Measurements from ENCODE around the gene FAM170B.

The FAM170B gene

DNA sequence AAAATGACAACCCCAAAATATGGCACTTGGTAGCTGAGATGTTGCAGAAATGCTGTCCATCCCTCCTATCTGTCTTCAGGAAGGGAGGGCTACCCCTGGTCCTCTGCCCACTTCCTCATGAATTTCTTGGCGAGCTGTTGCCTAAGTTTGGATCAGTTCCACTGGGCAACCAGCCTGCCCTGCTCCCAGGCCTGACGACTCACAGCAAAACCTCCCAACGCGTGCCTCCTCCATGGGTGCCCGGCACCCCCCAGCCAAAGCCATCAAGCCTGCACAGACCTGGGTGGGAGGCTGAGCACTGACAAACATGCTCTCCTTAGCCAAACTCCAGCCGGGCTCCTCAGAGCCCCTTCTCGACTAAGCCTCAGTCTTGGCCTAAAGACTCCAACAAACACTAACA, 27.4 kb downstream of the FAM170B start:
- no peak for DNase-seq (ENCODE audit: low read depth in 2 of 2)

DNA sequence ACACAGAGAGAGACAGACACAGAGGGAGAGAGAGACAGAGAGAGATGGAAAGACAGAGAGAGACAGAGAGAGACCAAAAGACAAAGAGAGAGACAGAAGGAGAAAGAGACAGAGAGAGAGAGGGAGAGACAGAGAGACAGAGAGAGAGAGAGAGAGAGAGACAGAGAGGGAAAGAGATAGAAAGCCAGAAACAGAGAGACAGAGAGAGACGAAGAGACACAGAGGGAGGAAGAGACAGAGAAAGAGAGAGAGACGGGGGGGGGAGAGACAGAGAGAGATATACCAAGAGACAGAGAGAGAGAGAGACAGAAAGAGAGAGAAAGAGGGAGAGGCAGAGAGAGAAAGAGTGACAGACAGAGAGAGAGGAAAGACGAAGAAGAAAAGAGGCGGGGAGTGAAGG, 28.7 kb downstream of the FAM170B start:
- DNase-seq (ENCODE audit: low read depth in 2 of 2): no peak

DNA sequence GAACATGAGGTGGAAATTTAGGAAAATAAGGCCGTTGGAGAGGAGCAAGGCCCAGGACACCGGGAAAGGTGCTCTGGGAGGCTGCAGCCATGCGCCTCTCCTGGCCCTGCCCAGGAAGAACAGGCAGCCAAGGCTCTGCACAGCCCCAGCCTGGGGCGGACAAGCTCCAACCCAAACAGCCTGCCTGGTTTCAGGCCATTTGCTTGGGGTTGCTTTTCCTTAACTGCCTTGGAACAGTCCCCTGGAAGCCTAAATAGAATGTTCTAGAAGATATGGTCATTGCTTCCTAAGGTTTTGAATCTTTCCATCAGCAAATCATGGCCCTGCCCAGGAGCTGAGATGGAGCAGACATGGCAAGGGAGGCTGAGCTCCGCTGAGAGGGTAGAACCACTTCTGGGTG, 29.5 kb downstream of the FAM170B start:
- DNase-seq (ENCODE audit: low read depth in 2 of 2): no peak

DNA sequence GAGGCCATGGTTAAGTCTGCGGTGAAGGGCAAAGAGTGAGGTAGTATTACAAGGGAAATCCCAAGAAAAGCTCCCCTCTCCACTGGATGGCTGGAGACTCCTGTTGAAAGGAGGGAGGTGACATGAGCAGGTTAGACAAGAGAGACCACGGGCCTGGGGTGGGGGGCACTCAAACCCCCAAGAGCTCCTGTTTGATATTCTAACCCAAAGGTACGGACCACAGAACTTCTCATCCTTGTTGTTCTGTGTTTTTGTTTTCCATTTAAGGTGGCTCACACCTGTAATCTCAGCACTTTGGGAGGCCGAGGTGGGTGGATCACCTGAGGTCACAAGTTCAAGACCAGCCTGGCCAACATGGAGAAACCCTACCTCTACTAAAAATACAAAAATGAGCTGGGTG, 30.1 kb downstream of the FAM170B start:
- DNase-seq (ENCODE audit: low read depth in 2 of 2): no peak

DNA sequence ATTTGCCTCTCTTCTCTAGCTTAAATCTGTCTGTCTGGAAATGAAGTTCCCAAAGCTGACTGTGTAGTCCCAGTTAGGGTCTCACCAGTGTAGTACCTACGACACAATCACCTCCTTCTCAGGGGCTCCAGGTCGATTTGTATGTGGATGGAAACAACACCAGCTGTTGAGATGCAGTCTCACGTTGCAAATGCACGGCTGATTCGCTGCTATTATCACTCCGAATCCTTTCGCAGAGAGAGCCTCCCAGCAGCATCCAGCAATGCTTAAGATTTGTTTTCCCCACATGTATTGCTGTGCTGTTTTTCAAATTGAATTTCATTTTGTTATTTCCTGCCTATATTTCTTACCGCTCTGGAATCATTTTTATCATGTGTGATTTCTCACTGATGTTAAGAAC, 34.8 kb downstream of the FAM170B start:
- no peak for DNase-seq (ENCODE audit: low read depth in 2 of 2)

DNA sequence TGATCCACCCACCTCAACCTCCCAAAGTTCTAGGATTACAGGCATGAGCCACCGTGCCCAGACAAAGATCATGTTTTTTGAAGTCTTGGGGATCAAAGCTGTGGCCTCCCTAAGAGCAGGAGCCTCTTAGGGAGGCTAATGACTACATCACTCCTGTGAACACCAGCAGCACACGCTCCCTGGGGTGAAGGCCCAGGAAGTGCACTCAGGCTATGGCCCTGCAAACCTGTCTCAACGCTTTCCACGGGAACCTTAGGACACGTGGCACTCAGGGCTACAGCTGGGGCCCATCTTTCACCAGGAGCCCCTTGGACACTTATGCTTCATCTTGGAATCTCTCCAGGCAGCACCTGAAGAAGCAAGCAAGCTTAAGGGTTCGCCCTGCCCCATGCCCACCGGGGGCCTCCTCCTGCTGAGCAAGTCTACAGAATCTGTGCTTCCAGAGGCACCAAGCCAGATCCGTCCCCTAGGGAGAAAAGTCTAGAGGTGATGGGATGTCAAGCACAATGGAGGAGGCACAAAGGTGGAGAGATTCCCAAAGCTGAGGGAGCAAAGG, 36.9 kb downstream of the FAM170B start:
- DNase-seq (ENCODE audit: low read depth in 2 of 2): no peak

DNA sequence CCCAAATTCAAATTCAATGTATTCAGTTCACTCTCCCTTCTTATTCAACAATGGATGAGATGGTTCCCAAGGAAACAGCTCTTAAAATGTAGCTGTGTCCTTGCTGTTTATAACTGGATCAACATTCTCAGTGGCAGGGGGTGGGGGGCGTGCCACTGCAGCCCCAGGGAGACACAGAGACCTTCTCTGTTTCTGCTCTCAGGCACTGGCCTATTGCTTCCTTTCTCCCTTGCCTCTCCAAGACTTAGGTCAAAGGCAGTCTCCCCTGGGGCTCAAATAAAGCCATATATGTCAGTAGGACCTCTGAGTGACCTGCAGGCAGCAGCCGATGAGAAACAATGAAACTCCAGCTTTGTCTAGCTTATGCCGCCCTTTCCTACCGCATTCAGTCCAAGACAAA, 39.2 kb downstream of the FAM170B start:
- DNase-seq (ENCODE audit: low read depth in 2 of 2): no peak

DNA sequence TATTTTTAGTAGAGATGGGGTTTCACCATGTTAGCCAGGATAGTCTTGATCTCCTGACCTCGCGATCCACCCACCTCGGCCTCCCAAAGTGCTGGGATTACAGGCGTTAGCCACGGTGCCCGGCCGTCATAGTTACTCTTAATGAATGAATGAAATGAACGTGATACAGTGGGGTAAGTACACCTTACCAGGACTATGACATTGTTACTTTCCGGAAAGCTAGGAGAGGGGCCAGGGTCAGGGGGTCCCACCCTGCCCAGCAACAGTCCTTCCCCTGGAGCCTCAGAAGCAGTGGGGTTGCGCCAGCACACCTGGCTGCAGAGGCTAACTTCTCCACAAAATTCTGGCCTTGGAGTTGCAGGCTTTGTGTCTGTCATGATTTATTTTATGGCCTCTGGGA, 39.9 kb downstream of the FAM170B start:
- no peak for DNase-seq (ENCODE audit: low read depth in 2 of 2)

DNA sequence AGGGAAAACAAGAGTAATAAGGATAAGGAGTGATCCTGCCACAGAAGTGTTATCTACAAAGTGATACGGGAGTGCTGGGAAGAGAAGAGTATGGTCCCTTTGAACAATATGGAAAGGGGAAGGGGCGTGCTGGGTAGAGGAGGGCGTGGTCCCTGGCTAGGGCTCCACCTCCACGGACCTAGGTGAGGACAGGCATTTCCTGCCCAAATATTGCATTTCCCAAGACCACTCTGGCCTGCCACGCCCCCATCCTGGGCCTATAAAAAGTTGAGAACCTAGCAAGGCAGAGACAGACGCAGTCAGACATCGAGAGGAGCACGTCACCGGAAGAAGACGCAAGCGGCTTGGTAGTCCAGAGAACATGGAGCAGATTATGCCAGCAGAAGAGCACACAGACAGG, 41.3 kb downstream of the FAM170B start:
- no peak for DNase-seq (ENCODE audit: low read depth in 2 of 2)

DNA sequence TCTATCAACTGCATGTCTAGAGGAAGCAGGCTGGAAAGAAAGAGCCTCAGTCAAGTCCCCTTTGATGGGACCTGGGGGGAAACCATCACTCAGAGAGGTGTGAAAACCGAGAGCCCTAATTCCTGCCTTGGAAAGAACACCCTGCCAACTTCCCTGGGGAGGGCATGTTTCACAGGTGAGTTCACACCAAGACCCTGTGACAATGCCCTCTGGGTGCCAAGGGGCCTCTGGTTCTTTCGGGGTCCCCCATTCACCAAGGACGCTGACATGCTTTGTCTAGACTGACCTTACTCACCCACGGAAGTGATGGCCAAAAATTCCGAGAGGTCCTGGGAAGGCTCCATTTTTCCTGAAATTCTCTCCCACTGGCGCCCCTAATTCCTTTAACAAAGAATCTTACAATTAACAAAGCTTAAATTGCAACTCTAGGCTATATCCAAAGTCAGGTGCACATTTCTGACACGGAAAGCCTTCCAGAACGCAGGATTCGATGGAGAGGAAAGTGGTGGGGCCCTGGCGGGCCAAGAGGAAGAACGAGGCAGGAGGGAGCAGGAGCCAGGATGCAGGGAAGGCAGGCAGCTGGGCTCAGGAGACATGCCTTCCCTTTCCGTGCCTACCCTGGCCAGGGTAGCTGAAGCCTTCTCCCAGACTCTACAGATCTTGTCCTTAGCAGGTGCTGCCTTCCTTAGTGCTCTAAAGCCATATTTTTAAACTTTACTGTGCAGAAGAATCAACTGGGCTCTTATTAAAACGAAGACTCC, 42.2 kb downstream of the FAM170B start:
- DNase-seq (ENCODE audit: low read depth in 2 of 2): no peak

DNA sequence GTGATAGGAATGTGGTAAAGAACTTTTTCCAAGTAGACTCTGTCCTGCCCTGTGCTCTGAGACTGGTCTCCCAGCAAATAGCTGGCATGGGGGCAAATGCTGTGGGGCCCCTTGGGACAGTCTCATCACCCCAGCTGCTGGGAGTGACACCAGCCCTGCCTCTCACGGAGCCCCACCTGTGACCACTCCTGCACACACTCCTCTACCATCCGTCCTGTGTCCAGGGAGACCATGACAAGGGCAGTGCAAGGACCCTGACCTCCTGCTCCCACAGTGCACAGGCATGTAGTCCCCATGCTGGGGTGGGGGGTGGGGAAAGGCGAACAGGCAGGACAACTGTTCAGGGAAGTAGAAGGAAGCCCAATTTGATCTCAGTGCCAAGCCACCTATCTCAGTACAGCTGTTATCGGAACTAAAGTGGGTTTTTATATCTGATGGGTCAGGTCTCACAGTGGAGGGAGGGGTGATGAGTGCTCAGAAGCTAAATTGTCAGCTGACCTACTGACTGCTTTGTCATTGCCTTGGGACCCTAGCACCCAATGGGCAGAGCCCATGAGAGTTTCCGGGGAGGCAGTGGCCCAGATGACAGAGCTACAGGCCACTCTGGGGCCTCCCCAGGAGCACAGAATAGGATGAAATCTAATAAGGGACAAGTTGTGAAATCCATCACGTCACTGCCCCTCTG, 43.0 kb downstream of the FAM170B start:
- no peak for DNase-seq (ENCODE audit: low read depth in 2 of 2)

DNA sequence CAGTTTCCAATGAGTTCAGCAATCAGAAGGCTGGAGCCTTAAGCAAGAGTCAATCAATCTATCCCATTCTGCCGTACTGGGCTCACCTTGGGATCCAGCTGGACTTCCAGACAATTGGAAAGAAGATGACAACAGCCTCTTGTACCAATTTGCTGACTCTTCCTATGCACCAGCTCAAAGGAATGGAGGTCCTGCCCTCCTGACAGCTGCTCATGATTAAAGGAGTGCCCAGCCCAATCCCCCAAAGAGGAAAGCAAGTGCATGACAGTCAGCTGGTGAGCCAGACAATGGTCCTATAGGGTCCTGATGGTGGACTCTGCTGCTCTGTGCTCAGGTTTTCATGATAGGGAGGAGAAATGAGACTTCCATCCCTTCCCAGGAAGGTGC, 43.6 kb downstream of the FAM170B start:
- no peak for DNase-seq (ENCODE audit: low read depth in 2 of 2)

DNA sequence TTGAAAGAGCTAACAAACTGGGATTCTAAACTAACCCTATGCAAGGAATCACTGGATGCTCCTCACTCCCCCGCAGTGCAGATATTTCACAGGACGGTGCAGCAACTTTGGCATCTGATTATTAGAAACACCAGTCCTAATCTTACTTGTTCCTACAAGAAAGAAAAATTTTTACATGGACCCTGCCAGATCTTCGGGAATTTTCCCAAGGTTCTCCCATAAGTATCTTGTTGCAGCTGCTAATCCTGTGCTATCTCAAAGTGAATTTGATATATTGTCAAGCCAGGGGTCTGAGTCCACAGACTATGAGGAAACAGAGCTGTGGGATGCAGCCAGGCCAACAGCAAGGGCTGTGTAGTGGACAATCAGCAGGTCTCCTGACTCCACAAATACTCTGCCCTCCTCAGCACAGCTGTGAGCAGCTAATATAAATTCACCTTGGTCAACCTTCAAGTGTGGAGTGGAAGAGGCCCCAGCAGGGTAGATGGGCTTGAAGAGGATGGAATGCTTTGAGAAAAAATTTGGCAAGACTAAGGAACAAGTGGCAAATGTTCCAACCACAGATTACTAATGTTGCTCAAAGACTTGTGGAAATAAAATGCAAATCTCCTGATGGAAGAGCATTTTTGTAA, 44.1 kb downstream of the FAM170B start:
- DNase-seq (ENCODE audit: low read depth in 2 of 2): no peak

DNA sequence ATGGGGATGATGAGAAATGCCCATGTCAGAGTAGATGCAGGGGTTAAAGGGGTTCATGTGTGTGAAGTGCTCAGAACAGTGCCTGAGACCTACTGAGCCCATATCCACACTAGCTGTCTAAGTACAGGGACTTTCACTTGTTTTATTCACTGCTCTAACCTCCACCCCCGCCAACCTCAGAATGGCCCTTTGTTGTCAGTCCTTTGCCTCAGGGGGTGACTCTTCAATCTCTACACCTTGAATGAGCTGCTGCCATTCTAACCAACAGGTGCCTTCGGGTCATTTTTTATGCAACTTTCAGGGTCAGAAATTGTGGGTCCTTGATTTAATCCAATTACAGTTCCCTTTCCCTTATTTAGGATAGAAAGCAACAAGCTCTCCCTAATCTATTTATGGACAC, 44.7 kb downstream of the FAM170B start:
- DNase-seq (ENCODE audit: low read depth in 2 of 2): no peak

DNA sequence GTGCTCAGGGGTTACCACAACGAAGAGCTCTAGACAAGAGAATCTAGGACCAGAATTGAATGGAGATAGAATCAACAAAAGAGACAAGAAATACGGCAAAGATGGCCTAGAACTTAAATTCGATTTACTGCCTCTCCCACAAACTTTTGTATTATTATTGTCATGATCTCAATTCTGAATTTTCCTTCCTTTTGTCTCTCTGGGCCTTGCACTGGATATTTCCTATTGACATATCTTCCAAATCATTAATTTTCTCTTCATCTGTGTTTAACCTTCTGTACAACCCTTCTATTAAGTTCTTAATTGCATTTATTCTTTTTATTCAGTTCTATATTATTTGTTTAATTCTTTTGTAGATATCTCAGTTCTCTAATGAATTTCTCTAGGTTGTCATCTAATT, 46.9 kb downstream of the FAM170B start:
- DNase-seq (ENCODE audit: low read depth in 2 of 2): no peak

DNA sequence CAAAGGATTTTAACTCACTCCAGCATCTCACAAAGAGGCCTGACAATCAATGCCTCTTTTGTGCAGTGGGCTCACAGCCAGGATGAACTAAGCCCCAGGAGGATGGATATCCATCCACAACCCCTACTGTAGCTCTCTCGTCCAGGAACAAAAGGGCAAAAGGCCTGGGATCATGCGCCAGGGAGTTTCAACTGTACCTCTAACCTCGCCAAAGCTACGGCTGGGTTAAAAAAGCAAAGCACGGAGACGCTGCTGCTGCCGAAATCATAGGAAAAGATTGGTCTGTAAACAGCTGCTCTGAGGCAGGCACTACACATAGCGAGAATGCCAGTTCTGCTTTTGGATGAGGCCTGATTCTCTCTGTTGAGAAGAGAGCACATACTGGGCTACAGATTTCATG, 50.6 kb downstream of the FAM170B start:
- no peak for DNase-seq (ENCODE audit: low read depth in 2 of 2)

DNA sequence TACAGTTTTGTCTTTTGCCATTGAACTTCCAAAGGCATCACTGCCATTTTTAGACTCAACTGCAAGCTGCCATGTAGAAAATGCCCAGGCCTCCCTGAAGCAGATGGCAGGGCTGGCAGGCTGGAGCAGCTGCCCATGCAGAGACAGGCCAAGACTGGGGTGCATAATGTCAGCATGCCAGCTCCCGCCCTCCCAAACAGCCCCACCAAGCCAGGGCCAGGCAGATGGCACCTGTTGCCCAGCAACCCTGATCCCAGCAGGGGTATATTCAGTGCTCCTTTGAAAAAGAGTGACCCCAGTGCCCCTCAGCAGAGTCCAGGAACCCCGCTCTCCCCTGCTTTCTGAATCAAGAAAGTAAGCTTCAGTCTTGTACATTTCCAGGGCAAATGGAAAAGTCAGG, 51.1 kb downstream of the FAM170B start:
- no peak for DNase-seq (ENCODE audit: low read depth in 2 of 2)

DNA sequence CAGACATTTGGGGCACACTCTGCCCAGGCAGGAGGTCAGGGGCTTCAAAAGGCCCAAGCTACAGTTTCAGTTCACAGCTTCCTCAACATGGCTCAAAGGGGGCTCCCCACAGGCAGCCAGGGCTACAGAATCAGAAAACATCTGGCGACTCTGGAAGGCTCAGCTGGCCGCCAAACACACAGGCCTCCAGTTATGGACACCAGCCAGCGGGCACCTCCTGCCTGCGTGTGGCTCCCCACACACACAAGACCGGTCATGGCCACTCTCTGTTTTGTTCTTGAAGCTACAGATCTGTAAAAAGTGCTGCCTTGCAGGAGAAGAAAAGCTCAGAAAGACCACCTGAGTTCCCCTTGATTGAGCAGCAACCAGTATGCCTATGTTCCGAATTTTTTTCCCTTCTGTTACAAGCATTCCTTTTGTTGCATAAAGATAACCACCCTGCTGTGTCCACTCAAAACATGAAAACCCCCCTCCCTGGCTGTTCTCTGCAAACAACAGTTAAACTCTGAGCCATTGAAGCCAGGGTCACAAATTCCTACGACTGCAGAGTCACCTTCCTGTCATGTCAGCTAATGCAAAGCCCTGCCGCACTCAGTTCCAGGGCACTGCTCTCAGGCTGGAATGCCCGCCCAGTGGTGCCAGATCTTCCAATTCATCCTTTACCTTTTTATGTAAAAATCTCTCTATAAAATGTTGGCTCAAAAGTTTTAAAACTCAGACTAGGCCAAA, 52.1 kb downstream of the FAM170B start:
- no peak for DNase-seq (ENCODE audit: low read depth in 2 of 2)

All from activated CD8-positive, alpha-beta memory T cell treated with anti-CD3 and anti-CD28 coated beads for 4 hours (primary cell).